H1 (cell line): ENCODE data around the gene TOPORS. TPM values are rescaled to one million over a fixed set of nuclear protein-coding genes. Genes with fewer than 3 reads are reported as not detected.

Experiments
- ASH2L ChIP-seq: fragments of 200-600, 300-600 bp; sonication (generic); IDR thresholded peaks from one replicate; pipeline ENCODE4 v1.7.1; 2017; ENCODE audit warnings: low read length
- BACH1 ChIP-seq: IDR thresholded peaks from 2 replicates; pipeline ENCODE4 v1.6.1; 2012; ENCODE audit warnings: low read length, improper control_type of control experiment
- CHD7 ChIP-seq: fragments of 300-600 bp; sonication (generic); IDR thresholded peaks from 2 replicates; pipeline ENCODE4 v1.7.1; 2012; ENCODE audit warnings: low read length, moderate library complexity, mild to moderate bottlenecking, inconsistent platforms; ENCODE audit not compliant: insufficient replicate concordance
- CREB1 ChIP-seq: IDR thresholded peaks from 2 replicates; pipeline ENCODE4 v1.6.1; 2012; ENCODE audit warnings: inconsistent platforms
- HDAC2 ChIP-seq, 2 experiments: fragments of 300-600 bp in 1 of 2; sonication (generic) in 1 of 2; IDR thresholded peaks; 2 replicates each; pipeline ENCODE4 v1.6.1; 2011 to 2012; ENCODE audit warnings: low read depth in 2 of 2, low read length in 2 of 2, mild to moderate bottlenecking in 2 of 2, moderate library complexity in 2 of 2, borderline replicate concordance in 1 of 2, inconsistent platforms in 1 of 2
- JUN ChIP-seq: IDR thresholded peaks from 2 replicates; pipeline ENCODE4 v1.6.1; 2011; ENCODE audit warnings: low read depth, mild to moderate bottlenecking, improper control_type of control experiment, low read length
- JUND ChIP-seq: IDR thresholded peaks from 2 replicates; pipeline ENCODE4 v1.6.1; 2011; ENCODE audit warnings: mild to moderate bottlenecking, improper control_type of control experiment, low read length
- KDM1A ChIP-seq: fragments of 200-600, 300-600 bp; sonication (generic); IDR thresholded peaks from 2 replicates; pipeline ENCODE4 v1.7.1; 2016; ENCODE audit warnings: mild to moderate bottlenecking, low read length, borderline replicate concordance
- POLR2A ChIP-seq, 2 experiments: IDR thresholded peaks; 1 replicate in 1 of 2; 2 replicates in 1 of 2; pipeline ENCODE4 v1.6.1; 2011; ENCODE audit warnings: low read depth in 2 of 2, low read length in 2 of 2, mild to moderate bottlenecking in 2 of 2; ENCODE audit errors: control extremely low read depth in 1 of 2
- polyA plus RNA-seq, 7 experiments: library from polyadenylated mRNA; depleted of rRNA in 3 of 7; stranded (reverse) in 5 of 7; unstranded in 2 of 7; fragments of >200 nt in 5 of 7; fragments of 200-250 nt in 2 of 7; gene quantifications; 1 replicate in 5 of 7; 2 replicates in 1 of 7; 4 replicates in 1 of 7; pipeline versions ENCODE4 v1.2.1 to v1.2.3, GENCODE V29; 2011 to 2013; ENCODE audit warnings: missing spikeins in 2 of 7, mixed read lengths in 2 of 7
- total RNA-seq: library from RNA; stranded (reverse); fragmentation: NEBNext Ultra II Directional; extraction: Animal tissue kit (Norgen Biotek cat#: 25700); gene quantifications from 2 replicates; pipeline ENCODE4 v1.2.1, GENCODE V29; 2021

Gene TOPORS
- total and polyA plus RNA-seq, 2 of the 8 experiments (the other 6 are each of a cell fraction or from before 2014, with no cell fraction given) = 10.3 to 30.7 TPM

- TF ChIP-seq CHD7 (no peak), BACH1 (no peak), CREB1 (no peak), KDM1A (no peak), HDAC2 (IDR thresholded peaks at IDR 0.05; ENCODE audit: borderline replicate concordance in 1 of 2, low read depth in 2 of 2, low read length in 2 of 2) (no peak), ASH2L (no peak), JUN (no peak), JUND (no peak), POLR2A (IDR thresholded peaks at IDR 0.05; ENCODE audit: control extremely low read depth in 1 of 2, low read depth in 2 of 2, low read length in 2 of 2) (no peak)
These were observed 24.9 kb upstream of the TOPORS start (continued) for GRCh38 chr9:32577316-32577715.
